Activated naive CD4-positive, alpha-beta T cell treated with anti-CD3 and anti-CD28 coated beads, Interleukin-2, amount 50 U/mL, for 72 hours (primary cell): ENCODE results near the gene COMMD10. TPM values are rescaled to one million over a fixed set of nuclear protein-coding genes. Genes with fewer than 3 reads are reported as not detected.

Experiments
- ATAC-seq, 2 donors: fragments of 150-1000 bp; cut with Tn5 transposase; 2 replicates each; pipeline ENCODE4 v1.10.0; 2021; ENCODE audit warnings: mild to moderate bottlenecking in 2 of 2, moderate library complexity in 2 of 2
- DNase-seq, 2 donors: peaks; one replicate each; pipeline ENCODE4 v3.0.0; 2021 to 2022; ENCODE audit warnings: low spot score in 2 of 2
- H3K27ac Mint-ChIP-seq, 2 donors: one replicate each; pipeline ENCODE4 v1.8.0; 2022; ENCODE audit warnings: mild to moderate bottlenecking in 2 of 2, mixed read lengths in 2 of 2
- H3K36me3 Mint-ChIP-seq, 2 donors: one replicate each; pipeline ENCODE4 v1.8.0; 2022; ENCODE audit warnings: mixed read lengths in 2 of 2
- H3K9me3 Mint-ChIP-seq, 2 donors: one replicate each; pipeline ENCODE4 v1.8.0; 2022; ENCODE audit warnings: mixed read lengths in 2 of 2
- total RNA-seq, 2 donors: library from RNA; stranded (reverse); gene quantifications; one replicate each; pipeline ENCODE4 v1.2.3, GENCODE V29; 2022

The COMMD10 gene
- 10 to 100 TPM; 16.5 to 22.1 TPM for total RNA-seq

GRCh38 chr5:116084871-116085715 is at the start of gene COMMD10:
Gene COMMD10, plus strand, starts transcription at chr5:116085025.
- DNase-seq, result peak; percentile 77 to 82
- Mint-ChIP-seq H3K27ac (peak within 1 kb of the TSS; percentile 86 to 91), H3K36me3 (peaks cover 5 to 26% of the 10 kb centered on the region in 2 donors), H3K9me3 (no peaks in the 10 kb centered on the region)
- peak; percentile 89 to 96 for ATAC-seq

DNA sequence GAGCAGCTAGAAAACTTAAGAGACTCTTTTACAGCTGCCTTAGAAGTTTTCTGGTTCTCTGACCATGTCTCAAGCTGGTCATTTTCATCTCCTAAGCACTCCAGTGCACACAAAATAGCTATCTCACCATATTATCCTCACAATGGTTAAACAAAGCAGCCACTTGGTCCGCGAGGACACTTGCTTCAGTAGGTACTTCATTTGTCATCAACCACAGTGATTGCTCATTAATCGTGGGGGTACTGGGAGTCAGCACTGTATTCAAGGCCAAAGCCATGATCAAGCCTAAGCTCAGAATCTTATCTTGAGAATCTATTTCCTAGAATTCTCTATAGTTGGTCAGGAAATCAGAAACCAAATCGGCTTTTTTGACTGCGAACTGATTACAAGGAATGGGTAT is 49.7 kb upstream of the COMMD10 start:
- DNase-seq, result no peak
- no peaks in the 10 kb centered on the region for H3K9me3 Mint-ChIP-seq
- no peaks in the 10 kb centered on the region for H3K36me3 Mint-ChIP-seq
- H3K27ac Mint-ChIP-seq, result no peak overlapping the region
- ATAC-seq, result no peak

GRCh38 chr5:116037236-116037822 is 47.5 kb upstream of the COMMD10 start:
- no peak overlapping the region for H3K27ac Mint-ChIP-seq
- H3K9me3 Mint-ChIP-seq, result no peaks in the 10 kb centered on the region
- ATAC-seq, result no peak

DNA sequence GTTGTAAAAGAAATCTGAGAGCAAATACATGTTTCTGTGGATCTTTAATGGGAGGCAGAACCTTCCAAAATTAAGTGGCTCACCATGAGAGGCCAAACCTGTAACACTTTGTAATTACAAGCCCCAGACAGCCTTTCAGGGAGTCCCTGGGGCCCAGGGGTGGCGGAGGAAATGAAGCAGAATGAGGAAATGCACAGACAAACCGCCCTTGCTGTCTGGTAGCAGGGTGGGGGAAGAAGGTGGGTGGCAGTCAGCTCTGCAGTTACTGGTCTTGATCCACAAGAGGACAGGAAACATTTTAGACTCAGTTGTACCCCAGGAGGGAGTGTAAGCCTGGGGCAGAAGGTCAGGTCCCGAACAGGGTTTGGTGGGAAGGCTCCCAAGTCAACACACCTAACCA is 46.0 kb upstream of the COMMD10 start:
- ATAC-seq, result no peak
- no peak for DNase-seq
- no peak overlapping the region for H3K27ac Mint-ChIP-seq

More at GRCh38 chr5:116037236-116037822, 47.5 kb upstream of the COMMD10 start:
- DNase-seq, result no peak
- no peaks in the 10 kb centered on the region for H3K36me3 Mint-ChIP-seq

DNA sequence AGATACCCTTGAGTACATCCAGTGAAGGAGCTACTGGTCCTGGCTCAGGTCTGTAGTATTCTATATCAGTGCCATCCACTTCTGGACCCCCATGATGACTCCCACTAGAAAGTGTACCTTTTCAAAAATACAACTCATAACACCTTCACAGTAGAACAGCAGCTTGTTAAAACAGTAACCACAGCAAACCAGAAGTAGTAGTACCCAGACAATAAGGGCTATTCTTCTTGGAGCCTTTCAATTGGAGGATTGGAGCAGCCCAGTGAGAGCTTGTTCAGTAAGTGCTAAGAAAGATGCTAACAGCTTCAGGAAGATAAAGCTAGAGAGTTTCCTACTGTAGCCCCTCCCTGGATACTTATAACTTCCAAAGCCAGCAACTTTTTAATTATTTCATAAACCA is 42.5 kb upstream of the COMMD10 start:
- no peaks in the 10 kb centered on the region for H3K9me3 Mint-ChIP-seq
- H3K27ac Mint-ChIP-seq, result no peak overlapping the region
- no peaks in the 10 kb centered on the region for H3K36me3 Mint-ChIP-seq
- no peak for DNase-seq
- ATAC-seq, result no peak

More for the DNA sequence above, 46.0 kb upstream of the COMMD10 start:
- H3K9me3 Mint-ChIP-seq, result no peaks in the 10 kb centered on the region
- no peaks in the 10 kb centered on the region for H3K36me3 Mint-ChIP-seq

GRCh38 chr5:116044073-116044472 is 40.8 kb upstream of the COMMD10 start:
- H3K36me3 Mint-ChIP-seq, result no peaks in the 10 kb centered on the region

DNA sequence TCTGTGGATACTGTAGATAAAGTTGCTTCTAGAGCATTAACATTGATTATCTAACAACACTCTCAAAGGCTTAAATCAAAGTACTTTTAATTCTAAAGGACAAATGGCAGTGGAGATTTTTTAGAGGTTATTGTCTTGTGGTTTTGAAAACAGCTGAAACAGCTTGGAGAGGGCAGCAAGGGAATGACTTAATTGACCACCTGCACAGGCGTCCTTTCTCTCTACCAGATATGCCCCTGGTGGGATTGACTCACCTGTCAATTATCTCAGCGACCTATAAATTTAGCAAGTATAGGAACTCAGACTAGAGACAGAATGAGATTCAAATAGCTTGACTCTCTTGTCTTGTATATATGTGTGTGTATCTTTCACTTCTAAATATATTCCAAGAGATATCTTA is 39.0 kb upstream of the COMMD10 start:
- Mint-ChIP-seq H3K9me3 (no peaks in the 10 kb centered on the region), H3K36me3 (no peaks in the 10 kb centered on the region), H3K27ac (no peak overlapping the region)
- DNase-seq, result no peak
- ATAC-seq, result no peak

More at GRCh38 chr5:116044073-116044472, 40.8 kb upstream of the COMMD10 start:
- Mint-ChIP-seq H3K9me3 (no peaks in the 10 kb centered on the region), H3K27ac (no peak overlapping the region)
- no peak for DNase-seq
- no peak for ATAC-seq

GRCh38 chr5:116046261-116046660 is 38.6 kb upstream of the COMMD10 start:
- ATAC-seq (no peak), DNase-seq (no peak)
- no peaks in the 10 kb centered on the region for H3K9me3 Mint-ChIP-seq
- no peaks in the 10 kb centered on the region for H3K36me3 Mint-ChIP-seq
- H3K27ac Mint-ChIP-seq, result no peak overlapping the region

GRCh38 chr5:116046823-116047222 is 38.0 kb upstream of the COMMD10 start:
- no peak for ATAC-seq
- DNase-seq, result no peak
- no peak overlapping the region for H3K27ac Mint-ChIP-seq
- H3K36me3 Mint-ChIP-seq, result no peaks in the 10 kb centered on the region
- no peaks in the 10 kb centered on the region for H3K9me3 Mint-ChIP-seq

DNA sequence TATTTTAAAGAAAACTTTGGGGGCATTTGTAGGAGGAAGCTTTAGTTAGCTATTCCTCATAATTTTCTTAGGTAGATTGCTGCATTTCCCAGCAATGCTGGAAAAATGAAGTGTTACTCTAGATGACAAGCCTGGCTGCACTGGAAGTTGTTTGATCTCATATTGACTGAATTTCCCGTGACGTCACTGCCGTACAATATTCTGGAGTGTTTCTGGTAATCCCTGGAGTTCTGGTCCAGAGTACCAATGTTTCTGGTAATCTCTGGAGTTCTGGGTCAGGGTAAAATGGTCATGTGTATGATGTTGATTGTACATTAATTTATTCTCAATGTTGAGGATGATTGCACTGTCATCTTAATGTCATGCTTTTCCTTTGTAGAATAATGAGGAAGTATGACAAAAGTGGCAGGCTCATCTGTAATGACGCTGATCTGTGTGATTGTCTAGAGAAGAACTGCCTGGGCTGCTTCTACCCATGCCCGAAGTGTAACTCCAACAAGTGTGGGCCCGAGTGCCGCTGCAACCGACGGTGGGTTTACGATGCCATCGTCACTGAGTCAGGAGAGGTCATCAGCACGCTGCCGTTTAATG is 26.4 kb upstream of the COMMD10 start:
- H3K36me3 Mint-ChIP-seq, result no peaks in the 10 kb centered on the region
- no peaks in the 10 kb centered on the region for H3K9me3 Mint-ChIP-seq
- no peak for DNase-seq
- no peak for ATAC-seq
- no peak overlapping the region for H3K27ac Mint-ChIP-seq

- DNase-seq, result no peak
- Mint-ChIP-seq H3K9me3 (no peaks in the 10 kb centered on the region), H3K36me3 (no peaks in the 10 kb centered on the region), H3K27ac (no peak overlapping the region)
- ATAC-seq, result no peak
Observed at GRCh38 chr5:116062352-116062751, 22.5 kb upstream of the COMMD10 start.

DNA sequence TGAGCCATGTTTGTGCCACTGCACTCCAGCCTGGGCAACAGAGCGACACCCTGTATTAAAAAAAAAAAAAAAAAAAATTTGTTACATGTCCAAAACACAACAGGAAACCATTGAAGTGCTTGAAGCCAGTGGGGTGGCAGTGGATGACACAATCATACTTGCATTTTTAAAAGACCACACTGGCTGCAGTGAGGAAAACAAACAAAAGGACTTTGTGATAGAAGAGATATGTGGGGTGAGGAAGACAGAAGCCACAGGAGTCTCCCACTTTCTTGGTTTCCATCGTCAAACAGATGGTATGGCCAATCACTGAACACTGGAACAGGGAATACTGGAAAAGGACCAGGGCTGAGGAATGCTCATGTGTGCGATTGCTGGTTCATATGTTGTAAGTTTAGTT is 20.9 kb upstream of the COMMD10 start:
- ATAC-seq, result no peak
- H3K27ac Mint-ChIP-seq, result no peak overlapping the region
- no peaks in the 10 kb centered on the region for H3K9me3 Mint-ChIP-seq
- no peak for DNase-seq
- no peaks in the 10 kb centered on the region for H3K36me3 Mint-ChIP-seq

DNA sequence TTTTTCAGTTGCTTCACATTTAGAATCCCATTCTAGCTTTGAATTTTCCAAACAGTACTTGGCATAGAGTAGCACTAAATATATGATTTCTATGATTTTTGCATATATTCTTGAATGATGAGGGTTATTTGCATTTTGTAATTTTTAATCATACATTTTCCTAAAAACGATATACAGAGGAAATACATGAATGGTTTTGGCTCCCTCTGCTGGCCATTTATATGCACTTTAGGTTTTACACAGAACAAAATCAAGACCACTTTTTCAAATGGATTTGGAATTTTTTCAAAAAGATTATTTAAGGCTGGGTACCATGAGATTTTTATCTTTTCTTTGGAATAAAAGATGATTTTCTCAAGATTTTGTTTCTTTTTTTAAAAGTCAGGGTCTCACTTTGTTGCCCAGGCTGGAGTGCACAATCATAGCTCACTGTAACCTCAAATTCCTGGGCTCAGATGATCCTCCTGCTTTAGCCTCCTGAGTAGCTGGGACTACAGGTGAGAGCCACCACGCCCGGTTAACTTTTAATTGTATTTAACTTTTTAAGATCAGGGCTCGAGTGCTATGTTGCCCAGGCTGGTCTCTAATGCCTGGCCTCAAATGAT is 16.7 kb upstream of the COMMD10 start:
- DNase-seq, result peak in 1 of 2 donors; percentile 12
- ATAC-seq, result peak; percentile 36 to 37
- no peak overlapping the region for H3K27ac Mint-ChIP-seq
- no peaks in the 10 kb centered on the region for H3K36me3 Mint-ChIP-seq
- H3K9me3 Mint-ChIP-seq, result no peaks in the 10 kb centered on the region

DNA sequence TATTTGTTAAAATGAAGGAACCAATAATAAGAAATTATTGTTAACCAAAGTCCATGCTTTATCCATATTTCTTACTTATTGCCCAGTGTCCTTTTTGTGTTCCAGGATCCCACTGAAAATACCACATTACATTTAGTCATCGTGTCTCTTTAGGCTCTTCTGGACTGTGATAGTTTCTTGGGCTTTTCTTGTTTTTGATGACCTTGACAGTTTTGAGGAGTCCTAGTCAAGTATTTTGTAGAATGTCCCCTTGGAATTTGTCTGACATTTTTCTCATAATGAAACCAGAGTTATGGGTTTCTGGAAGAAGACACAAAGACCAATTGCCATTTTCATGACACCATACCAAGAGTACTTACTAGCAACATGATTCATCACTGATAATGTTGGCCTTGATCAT is 13.6 kb upstream of the COMMD10 start:
- Mint-ChIP-seq H3K9me3 (peaks cover 0 to 6% of the 10 kb centered on the region in 2 donors), H3K36me3 (peaks cover 2 to 8% of the 10 kb centered on the region in 2 donors), H3K27ac (no peak overlapping the region)
- ATAC-seq, result no peak
- DNase-seq, result no peak

DNA sequence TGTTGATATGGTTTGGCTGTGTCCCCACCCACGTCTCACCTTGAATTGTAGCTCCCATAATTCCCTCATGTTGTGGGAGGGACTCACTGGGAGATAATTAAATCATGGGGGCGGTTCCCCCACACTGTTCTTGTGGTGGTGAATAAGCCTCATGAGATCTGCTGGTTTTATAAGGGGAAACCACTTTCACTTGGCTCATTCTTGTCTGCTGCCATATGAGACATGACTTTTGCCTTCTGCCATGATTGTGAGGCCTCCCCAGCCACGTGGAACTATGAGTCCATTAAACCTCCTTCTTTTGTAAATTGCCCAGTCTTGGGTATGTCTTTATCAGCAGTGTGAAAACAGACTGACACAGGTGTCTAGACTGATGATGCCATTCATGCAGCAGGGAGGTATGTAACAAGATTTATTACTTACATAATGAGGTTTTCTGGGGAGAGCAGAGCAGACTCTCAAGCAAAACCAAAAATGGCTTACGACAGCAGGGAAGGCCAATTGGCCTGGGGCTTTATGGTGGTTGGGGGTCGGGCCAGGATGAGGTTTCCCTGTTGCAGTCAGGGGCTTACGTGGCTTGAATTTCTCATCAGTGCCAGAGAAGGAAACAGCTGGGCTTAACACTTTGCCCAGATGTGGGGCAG is 9.5 kb upstream of the COMMD10 start:
- Mint-ChIP-seq H3K36me3 (peaks cover 5 to 8% of the 10 kb centered on the region in 2 donors), H3K9me3 (peaks cover 0 to 8% of the 10 kb centered on the region in 2 donors), H3K27ac (peak overlapping the region in 1 of 2 donors; percentile 82)
- no peak for DNase-seq
- ATAC-seq, result peak; percentile 8 to 27

DNA sequence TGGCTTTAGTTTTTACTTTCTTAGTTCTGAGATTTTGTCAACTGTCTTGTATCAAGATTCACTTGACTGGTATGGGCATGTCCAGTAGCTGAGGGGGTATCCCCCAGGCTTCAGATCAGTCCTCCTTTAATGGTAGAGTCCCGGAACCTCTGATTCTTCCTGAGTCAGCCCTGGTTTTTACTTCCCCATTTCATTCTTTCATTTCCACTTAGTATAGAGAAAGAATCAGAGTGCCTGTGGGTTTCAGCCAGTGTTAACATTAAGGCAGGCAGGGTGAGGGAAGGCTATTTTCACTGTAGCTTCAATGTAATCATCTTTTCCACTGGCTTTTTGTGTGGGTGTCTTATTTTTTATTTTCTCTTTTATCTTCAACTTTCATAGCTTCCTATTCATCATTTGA is 8.3 kb upstream of the COMMD10 start:
- peak overlapping the region; percentile 1 to 82 for H3K27ac Mint-ChIP-seq
- peaks cover 0 to 8% of the 10 kb centered on the region in 2 donors for H3K9me3 Mint-ChIP-seq
- ATAC-seq (peak; percentile 90 to 97), DNase-seq (no peak)
- peaks cover 8 to 14% of the 10 kb centered on the region in 2 donors for H3K36me3 Mint-ChIP-seq
